ENCODE data around the gene ZNF385D. TPM values are rescaled to one million over a fixed set of nuclear protein-coding genes. Genes with fewer than 3 reads are reported as not detected.
A peak's percentile ranks its signal among the peaks of the same experiment; 100 is the strongest.

Gene ZNF385D
- total RNA-seq (2014; rRNA removed; shearing (Covaris generic)), result 2.4 and 2.7 TPM in 2 replicates
- 9.7 and 12.3 TPM in 2 replicates for polyA plus RNA-seq (2016; fragmentation: Nextera tagmentation; extraction: Ambion mirVana)
- long read RNA-seq, full-length matches to known transcripts, result 2 of 5 reads
- long read RNA-seq, partial matches to known transcripts, result 1 of 5 reads
- long read RNA-seq, other reads (novel, unspliced or antisense), result 2 of 5 reads

- Mint-ChIP-seq H3K4me3 (peak within 1 kb of the TSS; percentile 90), H3K9me3 (no peaks in the 10 kb centered on the region), H3K27ac (no peak within 1 kb of the TSS; the same call in 1 of the 2 replicates), H3K4me1 (peaks cover 26% of the 10 kb centered on the region), H3K27me3 (ENCODE audit: insufficient read depth, low read depth, poor library complexity) (peaks cover 2% of the 10 kb centered on the region), H3K36me3 (ENCODE audit: low read depth) (no peaks in the 10 kb centered on the region)
- peak within 1 kb of the TSS; percentile 82 for H3K4me3 ChIP-seq
- DNase-seq (ENCODE audit: low spot score) (peak; percentile 92), ATAC-seq (peak; percentile 98)
- H4K20me1 ChIP-seq (replicated peaks; ENCODE audit: insufficient read depth), result no peaks in the 10 kb centered on the region
- H3K27ac ChIP-seq (ENCODE audit: low read depth), result no peak within 1 kb of the TSS
- H3K9me2 ChIP-seq (ENCODE audit: insufficient read depth), result no peaks in the 10 kb centered on the region
- H3F3A ChIP-seq (replicated peaks; ENCODE audit: low read depth), result no peaks in the 10 kb centered on the region
- peaks cover 17% of the 10 kb centered on the region for H3K4me1 ChIP-seq (ENCODE audit: insufficient read depth)
- no peaks in the 10 kb centered on the region for H3K36me3 ChIP-seq (ENCODE audit: insufficient read depth)
- peak within 1 kb of the TSS; percentile 96 for H3K4me2 ChIP-seq
- H3K79me2 ChIP-seq (replicated peaks; ENCODE audit: insufficient read depth), result 0 out of 2 replicates have a peak, but pooled peaks cover 5% of the 10 kb centered on the region
- peak within 1 kb of the TSS; percentile 98 for H2AFZ ChIP-seq
- TF ChIP-seq CTCF (conservative IDR thresholded peaks at IDR 0.05; ENCODE audit: low read depth in 2 of 2), result no peak
- peak; percentile 61 for TF ChIP-seq CREB1 (CRISPR knock-in tag; IDR thresholded peaks at IDR 0.05; ENCODE audit: low read depth)
- TF ChIP-seq POLR2AphosphoS5 (IDR thresholded peaks at IDR 0.05; ENCODE audit: low read depth), result peak; percentile 73
- TF ChIP-seq STAT1 (IDR thresholded peaks at IDR 0.05; ENCODE audit: unreplicated experiment), result no peak
- H3K27me3 ChIP-seq (ENCODE audit: insufficient read depth), result peaks cover 11% of the 10 kb centered on the region; the same call in 1 of the 2 replicates
These were observed at the start of gene ZNF385D for GRCh38 chr3:21750831-21751391. ZNF385D (minus strand) TSS chr3:21751210; CDS start chr3:21750916, 294 bp downstream.

GRCh38 chr3:21798356-21799088 is 47.5 kb upstream of the ZNF385D start:
- Histone ChIP-seq H2AFZ (no peak overlapping the region), H3K79me2 (replicated peaks; ENCODE audit: insufficient read depth) (no peaks in the 10 kb centered on the region), H4K20me1 (replicated peaks; ENCODE audit: insufficient read depth) (no peaks in the 10 kb centered on the region), H3F3A (replicated peaks; ENCODE audit: low read depth) (no peaks in the 10 kb centered on the region), H3K9me2 (ENCODE audit: insufficient read depth) (0 out of 2 replicates have a peak, but pooled peaks cover 3% of the 10 kb centered on the region), H3K27me3 (ENCODE audit: insufficient read depth) (no peaks in the 10 kb centered on the region), H3K4me2 (no peak overlapping the region), H3K27ac (ENCODE audit: low read depth) (no peak overlapping the region), H3K4me1 (ENCODE audit: insufficient read depth) (no peaks in the 10 kb centered on the region), H3K4me3 (no peak overlapping the region), H3K36me3 (ENCODE audit: insufficient read depth) (no peaks in the 10 kb centered on the region)
- Mint-ChIP-seq H3K4me3 (no peak overlapping the region), H3K27ac (no peak overlapping the region), H3K36me3 (ENCODE audit: low read depth) (no peaks in the 10 kb centered on the region), H3K9me3 (peaks cover 7% of the 10 kb centered on the region; the same call in 1 of the 3 replicates), H3K4me1 (peaks cover 7% of the 10 kb centered on the region; the same call in 2 of the 3 replicates), H3K27me3 (ENCODE audit: insufficient read depth, low read depth, poor library complexity) (no peaks in the 10 kb centered on the region)
- DNase-seq (ENCODE audit: low spot score) (no peak), ATAC-seq (no peak)
- TF ChIP-seq JUNB (IDR thresholded peaks at IDR 0.05; ENCODE audit: unreplicated experiment), result no peak
- no peak for TF ChIP-seq ETS1 (IDR thresholded peaks at IDR 0.05)
- no peak for TF ChIP-seq EZH2 (IDR thresholded peaks at IDR 0.05; ENCODE audit: low read depth, unreplicated experiment)
- TF ChIP-seq POLR2AphosphoS5 (IDR thresholded peaks at IDR 0.05; ENCODE audit: low read depth), result no peak
- TF ChIP-seq REST (IDR thresholded peaks at IDR 0.05; ENCODE audit: unreplicated experiment), result no peak
- TF ChIP-seq EZH2phosphoT487 (IDR thresholded peaks at IDR 0.05; ENCODE audit: unreplicated experiment), result no peak

All from GM23338 (cell line).